Hippocampal formation (tissue), 2 donors: ENCODE results near the gene SIRT7.

Experiments used
- DNase-seq, 2 donors: peaks; one replicate each; lab custom pipeline; 2025; lab: John Stamatoyannopoulos, UW

SIRT7 gene

DNA sequence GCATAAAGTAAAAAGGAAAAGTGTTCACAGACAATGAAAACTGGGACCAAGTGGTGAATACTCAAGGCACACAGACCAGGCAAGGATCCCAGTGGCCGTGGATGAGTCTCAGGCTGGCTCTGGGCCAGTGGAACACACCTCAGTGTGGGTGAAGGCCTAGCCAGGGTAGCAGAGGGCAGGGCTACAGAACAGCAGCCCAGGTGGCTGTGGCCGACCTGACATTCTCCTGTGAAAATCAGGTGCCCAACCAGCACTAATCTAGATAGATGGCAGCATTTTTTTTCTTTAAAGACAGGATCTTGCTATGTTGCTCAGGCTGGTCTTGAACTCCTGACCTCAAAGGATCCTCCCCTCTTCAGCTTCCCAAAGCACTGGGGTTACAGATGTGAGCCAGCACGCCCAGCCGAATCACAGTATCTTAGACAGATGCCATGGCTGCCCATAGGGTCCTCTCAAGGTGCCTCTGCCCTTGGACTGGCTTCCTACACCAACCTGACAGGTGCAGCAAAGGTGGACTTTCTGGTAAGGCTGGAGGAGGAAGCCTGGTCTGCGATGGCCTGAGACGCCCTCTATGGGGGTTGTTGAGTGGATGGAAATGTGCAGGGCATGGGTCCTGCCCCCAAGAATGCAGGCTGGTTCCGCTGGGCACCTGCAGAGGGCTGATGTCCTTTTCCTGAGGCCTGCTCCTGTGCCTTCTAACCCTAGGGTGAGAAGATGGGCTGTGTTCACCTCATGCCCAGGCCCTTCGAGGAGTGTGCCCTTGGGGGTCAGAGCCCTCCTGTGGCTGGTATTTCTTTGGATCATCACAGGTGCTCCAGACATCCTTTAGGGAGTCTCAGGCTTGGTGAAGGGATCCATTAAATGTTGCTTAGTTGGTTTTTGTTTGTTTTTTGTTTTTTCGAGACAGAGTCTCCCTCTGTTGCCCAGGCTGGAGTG lies 53.9 kb downstream of the SIRT7 start:
- no peak for DNase-seq

DNA sequence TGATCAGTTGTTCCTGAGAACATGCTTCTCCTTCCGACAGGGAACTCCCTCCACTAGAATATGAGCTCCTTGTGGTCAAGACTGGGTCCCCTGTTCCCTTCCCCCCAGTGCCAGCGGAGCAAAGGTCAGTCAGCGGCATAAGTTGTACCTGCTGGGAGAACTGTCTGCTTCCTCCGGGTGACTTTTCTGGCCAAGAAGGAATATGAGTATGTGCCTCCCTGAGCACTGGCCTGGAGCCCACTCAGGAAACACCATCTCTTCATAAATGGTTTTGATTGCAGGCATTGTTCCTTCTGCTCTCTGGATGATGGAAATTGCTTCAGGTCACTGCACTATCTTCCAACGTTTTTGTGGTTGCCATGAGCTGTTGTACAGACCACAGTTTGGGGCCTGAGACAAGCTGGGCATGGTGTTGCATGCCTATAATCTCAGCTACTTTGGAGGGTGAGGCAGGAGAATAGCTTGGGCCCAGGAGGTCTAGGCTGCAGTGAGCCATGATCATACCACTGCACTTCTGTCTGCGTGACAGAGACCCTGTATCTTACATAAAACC lies 54.8 kb downstream of the SIRT7 start:
- DNase-seq, result no peak
